ENCODE results near the gene PRDM5. TPM values are rescaled to one million over a fixed set of nuclear protein-coding genes. Genes with fewer than 3 reads are reported as not detected.

Gene PRDM5
- total and polyA plus RNA-seq, 10 of the 15 experiments (the other 5 are each of a cell fraction or from before 2014, with no cell fraction given) = 0.07 TPM; not detected in 9

DNA sequence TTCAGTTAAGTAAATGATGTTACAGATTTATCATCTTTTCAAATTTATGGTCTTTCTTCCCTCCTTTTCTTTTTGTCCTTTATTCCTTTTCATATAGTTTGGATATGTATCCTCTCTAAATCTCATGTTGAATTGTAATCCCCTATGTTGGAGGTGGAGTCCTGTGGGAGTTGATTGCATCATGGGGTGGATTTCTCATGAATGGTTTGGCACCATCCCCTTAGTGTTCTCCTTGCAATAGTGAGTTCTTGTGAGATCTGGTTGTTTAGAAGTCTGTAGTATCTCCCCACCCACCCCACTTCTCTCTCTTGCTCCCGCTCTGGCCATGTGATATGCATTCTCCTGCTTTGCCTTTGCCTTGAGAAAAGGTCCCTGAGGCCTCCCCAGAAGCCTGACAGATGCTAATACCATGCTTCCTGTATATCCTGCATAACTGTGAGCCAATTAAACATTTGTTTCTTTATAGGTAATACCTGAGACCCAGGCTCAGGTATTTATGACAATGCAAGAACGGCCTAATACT lies 236.7 kb downstream of the PRDM5 start (continued):
- TF ChIP-seq, protein P1, sequence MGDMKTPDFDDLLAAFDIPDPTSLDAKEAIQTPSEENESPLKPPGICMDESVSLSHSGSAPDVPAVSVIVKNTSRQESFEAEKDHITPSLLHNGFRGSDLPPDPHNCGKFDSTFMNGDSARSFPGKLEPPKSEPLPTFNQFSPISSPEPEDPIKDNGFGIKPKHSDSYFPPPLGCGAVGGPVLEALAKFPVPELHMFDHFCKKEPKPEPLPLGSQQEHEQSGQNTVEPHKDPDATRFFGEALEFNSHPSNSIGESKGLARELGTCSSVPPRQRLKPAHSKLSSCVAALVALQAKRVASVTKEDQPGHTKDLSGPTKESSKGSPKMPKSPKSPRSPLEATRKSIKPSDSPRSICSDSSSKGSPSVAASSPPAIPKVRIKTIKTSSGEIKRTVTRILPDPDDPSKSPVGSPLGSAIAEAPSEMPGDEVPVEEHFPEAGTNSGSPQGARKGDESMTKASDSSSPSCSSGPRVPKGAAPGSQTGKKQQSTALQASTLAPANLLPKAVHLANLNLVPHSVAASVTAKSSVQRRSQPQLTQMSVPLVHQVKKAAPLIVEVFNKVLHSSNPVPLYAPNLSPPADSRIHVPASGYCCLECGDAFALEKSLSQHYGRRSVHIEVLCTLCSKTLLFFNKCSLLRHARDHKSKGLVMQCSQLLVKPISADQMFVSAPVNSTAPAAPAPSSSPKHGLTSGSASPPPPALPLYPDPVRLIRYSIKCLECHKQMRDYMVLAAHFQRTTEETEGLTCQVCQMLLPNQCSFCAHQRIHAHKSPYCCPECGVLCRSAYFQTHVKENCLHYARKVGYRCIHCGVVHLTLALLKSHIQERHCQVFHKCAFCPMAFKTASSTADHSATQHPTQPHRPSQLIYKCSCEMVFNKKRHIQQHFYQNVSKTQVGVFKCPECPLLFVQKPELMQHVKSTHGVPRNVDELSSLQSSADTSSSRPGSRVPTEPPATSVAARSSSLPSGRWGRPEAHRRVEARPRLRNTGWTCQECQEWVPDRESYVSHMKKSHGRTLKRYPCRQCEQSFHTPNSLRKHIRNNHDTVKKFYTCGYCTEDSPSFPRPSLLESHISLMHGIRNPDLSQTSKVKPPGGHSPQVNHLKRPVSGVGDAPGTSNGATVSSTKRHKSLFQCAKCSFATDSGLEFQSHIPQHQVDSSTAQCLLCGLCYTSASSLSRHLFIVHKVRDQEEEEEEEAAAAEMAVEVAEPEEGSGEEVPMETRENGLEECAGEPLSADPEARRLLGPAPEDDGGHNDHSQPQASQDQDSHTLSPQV (IDR thresholded peaks at IDR 0.05) = no peak
- no peak for TF ChIP-seq GABPA (IDR thresholded peaks at IDR 0.05; ENCODE audit: low read depth)
- TF ChIP-seq, protein P2, sequence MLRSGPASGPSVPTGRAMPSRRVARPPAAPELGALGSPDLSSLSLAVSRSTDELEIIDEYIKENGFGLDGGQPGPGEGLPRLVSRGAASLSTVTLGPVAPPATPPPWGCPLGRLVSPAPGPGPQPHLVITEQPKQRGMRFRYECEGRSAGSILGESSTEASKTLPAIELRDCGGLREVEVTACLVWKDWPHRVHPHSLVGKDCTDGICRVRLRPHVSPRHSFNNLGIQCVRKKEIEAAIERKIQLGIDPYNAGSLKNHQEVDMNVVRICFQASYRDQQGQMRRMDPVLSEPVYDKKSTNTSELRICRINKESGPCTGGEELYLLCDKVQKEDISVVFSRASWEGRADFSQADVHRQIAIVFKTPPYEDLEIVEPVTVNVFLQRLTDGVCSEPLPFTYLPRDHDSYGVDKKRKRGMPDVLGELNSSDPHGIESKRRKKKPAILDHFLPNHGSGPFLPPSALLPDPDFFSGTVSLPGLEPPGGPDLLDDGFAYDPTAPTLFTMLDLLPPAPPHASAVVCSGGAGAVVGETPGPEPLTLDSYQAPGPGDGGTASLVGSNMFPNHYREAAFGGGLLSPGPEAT (IDR thresholded peaks at IDR 0.05; ENCODE audit: low read depth) = no peak
- no peak for TF ChIP-seq FOS (IDR thresholded peaks at IDR 0.05; ENCODE audit: borderline replicate concordance, extremely low read depth, insufficient read length)
- no peak for TF ChIP-seq SRF (IDR thresholded peaks at IDR 0.05; ENCODE audit: low read depth in 2 of 2, low read length in 2 of 2)
- no peak for TF ChIP-seq TBL1XR1 (IDR thresholded peaks at IDR 0.05; ENCODE audit: low read depth, low read length)
- no peak for TF ChIP-seq NBN (IDR thresholded peaks at IDR 0.05)
- TF ChIP-seq, protein P3, sequence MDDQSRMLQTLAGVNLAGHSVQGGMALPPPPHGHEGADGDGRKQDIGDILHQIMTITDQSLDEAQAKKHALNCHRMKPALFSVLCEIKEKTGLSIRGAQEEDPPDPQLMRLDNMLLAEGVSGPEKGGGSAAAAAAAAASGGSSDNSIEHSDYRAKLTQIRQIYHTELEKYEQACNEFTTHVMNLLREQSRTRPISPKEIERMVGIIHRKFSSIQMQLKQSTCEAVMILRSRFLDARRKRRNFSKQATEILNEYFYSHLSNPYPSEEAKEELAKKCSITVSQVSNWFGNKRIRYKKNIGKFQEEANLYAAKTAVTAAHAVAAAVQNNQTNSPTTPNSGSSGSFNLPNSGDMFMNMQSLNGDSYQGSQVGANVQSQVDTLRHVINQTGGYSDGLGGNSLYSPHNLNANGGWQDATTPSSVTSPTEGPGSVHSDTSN (IDR thresholded peaks at IDR 0.05; ENCODE audit: insufficient replicate concordance, low read depth, low read length) = no peak
- TF ChIP-seq, protein P4, sequence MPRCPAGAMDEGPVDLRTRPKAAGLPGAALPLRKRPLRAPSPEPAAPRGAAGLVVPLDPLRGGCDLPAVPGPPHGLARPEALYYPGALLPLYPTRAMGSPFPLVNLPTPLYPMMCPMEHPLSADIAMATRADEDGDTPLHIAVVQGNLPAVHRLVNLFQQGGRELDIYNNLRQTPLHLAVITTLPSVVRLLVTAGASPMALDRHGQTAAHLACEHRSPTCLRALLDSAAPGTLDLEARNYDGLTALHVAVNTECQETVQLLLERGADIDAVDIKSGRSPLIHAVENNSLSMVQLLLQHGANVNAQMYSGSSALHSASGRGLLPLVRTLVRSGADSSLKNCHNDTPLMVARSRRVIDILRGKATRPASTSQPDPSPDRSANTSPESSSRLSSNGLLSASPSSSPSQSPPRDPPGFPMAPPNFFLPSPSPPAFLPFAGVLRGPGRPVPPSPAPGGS (IDR thresholded peaks at IDR 0.05; ENCODE audit: borderline replicate concordance, insufficient read depth, low read depth, low read length, poor library complexity, severe bottlenecking) = no peak
- TF ChIP-seq MEF2B (IDR thresholded peaks at IDR 0.05; ENCODE audit: partially characterized antibody, poor library complexity, severe bottlenecking) = no peak
- TF ChIP-seq MYC (IDR thresholded peaks at IDR 0.05; ENCODE audit: insufficient read depth, insufficient read length, insufficient replicate concordance, low read length, severe bottlenecking) = no peak
